B cell (primary cell): Measurements from ENCODE around the gene TSKS. TPM values are rescaled to one million over a fixed set of nuclear protein-coding genes. Genes with fewer than 3 reads are reported as not detected.

ENCODE experiments used
- ATAC-seq: fragments of 200-7000 bp; cut with Tn5 transposase; one replicate; pipeline ENCODE4 v1.10.0; 2021; ENCODE audit warnings: low read depth, mild to moderate bottlenecking, moderate number of reproducible peaks, moderate library complexity
- CTCF ChIA-PET: fragments of 350-600 bp; sonication (Branson Sonifier 250); formaldehyde crosslinking; loops from one replicate; lab custom pipeline; 2021; ENCODE audit warnings: antibody characterized with exemption, inconsistent platforms; lab: Charles Lee
- POLR2A ChIA-PET: fragments of 350-600 bp; sonication (Branson Sonifier 250); formaldehyde crosslinking; loops from one replicate; lab custom pipeline; 2021; ENCODE audit warnings: antibody characterized with exemption; lab: Charles Lee
- DNase-seq: peaks from one replicate; pipeline ENCODE4 v3.0.0; 2013
- H2AFZ ChIP-seq: 2 replicates; pipeline ENCODE4 v1.6.1; 2012; ENCODE audit warnings: mild to moderate bottlenecking, low read depth, low read length; ENCODE audit not compliant: insufficient read depth, poor library complexity, severe bottlenecking
- H3K27ac ChIP-seq, 2 donors: 1 replicate in 1 of 2; 2 replicates in 1 of 2; pipeline ENCODE4 v1.5.1; 2012 to 2013; ENCODE audit warnings: low read length in 2 of 2, mild to moderate bottlenecking in 2 of 2, moderate library complexity in 1 of 2
- H3K27me3 ChIP-seq, 4 experiments: fragments of 200-600 bp in 1 of 4; sonication (generic) in 1 of 4; replicated peaks in 1 of 4; 1 replicate in 2 of 4; 2 replicates in 2 of 4; pipeline versions ENCODE4 v1.6.1 to v1.7.0; 2013 to 2016; ENCODE audit warnings: low read length in 3 of 4, mild to moderate bottlenecking in 2 of 4, mixed read lengths in 1 of 4, moderate library complexity in 1 of 4; ENCODE audit not compliant: insufficient read depth in 4 of 4, control insufficient read depth in 3 of 4; ENCODE audit errors: control extremely low read depth in 1 of 4
- H3K36me3 ChIP-seq, 2 experiments: replicated peaks in 1 of 2; 1 replicate in 1 of 2; 2 replicates in 1 of 2; pipeline versions ENCODE4 v1.6.1 to v1.7.1; 2013; ENCODE audit warnings: low read length in 1 of 2; ENCODE audit not compliant: insufficient read depth in 2 of 2, control insufficient read depth in 1 of 2; ENCODE audit errors: control extremely low read depth in 1 of 2, extremely low read depth in 1 of 2
- H3K4me1 ChIP-seq, 2 donors: fragments of 200-600 bp in 1 of 2; sonication (generic) in 1 of 2; 1 replicate in 1 of 2; 2 replicates in 1 of 2; pipeline versions ENCODE4 v1.5.1 to v1.6.1; 2013 to 2017; ENCODE audit warnings: low read length in 2 of 2; ENCODE audit not compliant: control insufficient read depth in 2 of 2, insufficient read depth in 2 of 2
- H3K4me2 ChIP-seq: replicated peaks from 2 replicates; pipeline ENCODE3; 2012; ENCODE audit warnings: mild to moderate bottlenecking, low read depth, low read length; ENCODE audit not compliant: poor library complexity, severe bottlenecking
- H3K4me3 ChIP-seq, 5 experiments: fragments of 200-600 bp in 1 of 5; sonication (generic) in 1 of 5; 1 replicate in 3 of 5; 2 replicates in 2 of 5; pipeline versions ENCODE4 v1.5.1 to v1.7.0; 2011 to 2016; ENCODE audit warnings: low read length in 4 of 5, mild to moderate bottlenecking in 4 of 5, low read depth in 2 of 5, control low read depth in 1 of 5, moderate library complexity in 1 of 5; ENCODE audit not compliant: insufficient read depth in 1 of 5; ENCODE audit errors: control extremely low read depth in 1 of 5, extremely low read depth in 1 of 5
- H3K79me2 ChIP-seq: fragments of 200-600 bp; sonication (generic); one replicate; pipeline ENCODE4 v1.6.0; 2016; ENCODE audit warnings: low read length; ENCODE audit not compliant: control insufficient read depth, insufficient read depth
- H3K9ac ChIP-seq: fragments of 200-600 bp; sonication (generic); 2 replicates; pipeline ENCODE4 v1.6.1; 2017; ENCODE audit warnings: mild to moderate bottlenecking, low read length, moderate library complexity
- H3K9me3 ChIP-seq, 3 donors: one replicate each; pipeline versions ENCODE4 v1.6.1 to v1.7.1; 2013; ENCODE audit warnings: low read length in 2 of 3; ENCODE audit not compliant: control insufficient read depth in 2 of 3, insufficient read depth in 1 of 3; ENCODE audit errors: control extremely low read depth in 1 of 3
- H4K20me1 ChIP-seq: 2 replicates; pipeline ENCODE4 v1.6.0; 2012; ENCODE audit warnings: mild to moderate bottlenecking, low read length; ENCODE audit not compliant: insufficient read depth, control insufficient read depth, poor library complexity, severe bottlenecking
- H3K27ac Mint-ChIP-seq: one replicate; pipeline ENCODE4 v1.8.0; 2021; ENCODE audit warnings: mixed read lengths
- H3K27me3 Mint-ChIP-seq: one replicate; pipeline ENCODE4 v1.8.0; 2021; ENCODE audit warnings: mixed read lengths
- H3K4me1 Mint-ChIP-seq: one replicate; pipeline ENCODE4 v1.8.0; 2021; ENCODE audit warnings: mixed read lengths
- H3K4me3 Mint-ChIP-seq: one replicate; pipeline ENCODE4 v1.8.0; 2021; ENCODE audit warnings: mixed read lengths
- H3K9me3 Mint-ChIP-seq: one replicate; pipeline ENCODE4 v1.8.0; 2022; ENCODE audit warnings: mixed read lengths; ENCODE audit not compliant: insufficient read depth
- EZH2 ChIP-seq: IDR thresholded peaks from 2 replicates; pipeline ENCODE4 v1.6.1; 2012; ENCODE audit warnings: borderline replicate concordance, low read depth, mild to moderate bottlenecking, moderate library complexity, low read length; ENCODE audit not compliant: insufficient read depth, poor library complexity, severe bottlenecking
- WGBS: methylation state at CpG from one replicate; pipeline ENCODE4 v1.1.5; 2013; ENCODE audit warnings: missing lambda C conversion rate; ENCODE audit not compliant: insufficient coverage; 5-methylcytosine and 5-hydroxymethylcytosine counted together
- intact Hi-C: fragments of 100-400 bp; cut with micrococcal nuclease; formaldehyde crosslinking; loops from one replicate; pipeline ENCODE4 v1.10.0; 2022
- polyA plus RNA-seq: library from polyadenylated mRNA; depleted of rRNA; stranded (reverse); fragments of >200 nt; gene quantifications from 2 replicates; pipeline ENCODE4 v1.2.3, GENCODE V29; 2012
- total RNA-seq, 2 donors: library from RNA; stranded (reverse); fragments of 120-200 nt in 1 of 2; gene quantifications; 1 replicate in 1 of 2; 2 replicates in 1 of 2; pipeline versions ENCODE4 v1.2.3 to v1.2.4, GENCODE V29; 2013 to 2022
- TF ChIP-seq, protein P1 (sequence below): fragments of 200-600 bp; IDR thresholded peaks from one replicate; pipeline ENCODE4 v1.8.0; 2022; ENCODE audit warnings: antibody characterized with exemption, mild to moderate bottlenecking

The TSKS gene
- total and polyA plus RNA-seq, 2 donors (not counting 1 experiment from before 2014, with no cell fraction given) = 0.15 to 0.18 TPM

DNA sequence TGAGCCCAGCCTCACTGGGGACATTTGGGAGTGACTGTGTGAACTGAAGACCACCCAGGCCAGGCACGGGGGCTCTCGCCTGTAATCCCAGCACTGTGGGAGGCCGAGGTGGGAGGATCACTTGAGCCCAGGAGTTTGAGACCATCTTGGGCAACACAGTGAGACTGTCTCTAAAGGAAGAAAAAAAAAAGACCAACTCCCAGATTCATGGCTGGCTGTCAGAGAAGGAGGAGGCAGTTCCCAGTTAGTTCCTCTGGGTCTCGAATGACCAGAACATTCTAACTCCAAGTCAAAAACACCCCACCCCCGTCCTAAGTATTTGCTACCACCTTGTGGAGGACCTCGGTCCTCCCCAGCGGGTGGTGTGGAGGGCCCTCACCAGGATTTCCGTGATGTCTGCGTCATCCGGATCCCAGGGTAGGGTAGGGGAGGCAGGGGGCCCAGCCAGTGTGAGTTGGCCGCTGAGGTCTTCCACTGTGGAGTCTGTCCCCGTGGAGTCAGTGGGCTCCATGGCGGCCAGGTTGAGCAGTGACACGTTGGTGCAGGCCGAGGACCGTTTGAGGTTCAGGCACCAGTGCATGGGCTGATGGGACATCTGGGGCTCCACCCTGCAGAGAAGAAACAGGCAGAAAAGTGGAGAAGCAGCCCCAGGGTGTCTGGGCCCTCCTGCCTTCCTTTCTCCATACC, 1.3 kb downstream of the TSKS start:
- intact Hi-C loops = no loop called here
- Mint-ChIP-seq H3K27ac (no peak overlapping the region), H3K9me3 (no peaks in the 10 kb centered on the region), H3K4me1 (peaks cover 9% of the 10 kb centered on the region), H3K27me3 (no peaks in the 10 kb centered on the region), H3K4me3 (no peak overlapping the region)
- ChIA-PET CTCF (no interaction called here), POLR2A (interaction anchor here (0.6 kb wide), 1 partner anchor 12 kb away, joined by 3 read pairs; no protein-coding TSS in a partner anchor)
- Histone ChIP-seq H4K20me1 (no peaks in the 10 kb centered on the region), H3K27me3 (peaks cover 0 to 3% (median 0%) of the 10 kb centered on the region in 4 experiments), H3K4me1 (peaks cover 3 to 8% of the 10 kb centered on the region in 2 donors), H3K27ac (no peak overlapping the region), H3K4me2 (no peak overlapping the region), H3K9me3 (peaks cover 0 to 4% (median 0%) of the 10 kb centered on the region in 3 donors), H3K79me2 (no peaks in the 10 kb centered on the region), H3K9ac (no peak overlapping the region), H3K4me3 (no peak overlapping the region), H2AFZ (peak overlapping the region; percentile 38), H3K36me3 (no peaks in the 10 kb centered on the region)
- 65% methylated on average over 11 of the region's 16 CpGs for WGBS
- no peak for ATAC-seq
- peak; percentile 32 for DNase-seq
- TF ChIP-seq EZH2 = no peak
- TF ChIP-seq, protein P1, sequence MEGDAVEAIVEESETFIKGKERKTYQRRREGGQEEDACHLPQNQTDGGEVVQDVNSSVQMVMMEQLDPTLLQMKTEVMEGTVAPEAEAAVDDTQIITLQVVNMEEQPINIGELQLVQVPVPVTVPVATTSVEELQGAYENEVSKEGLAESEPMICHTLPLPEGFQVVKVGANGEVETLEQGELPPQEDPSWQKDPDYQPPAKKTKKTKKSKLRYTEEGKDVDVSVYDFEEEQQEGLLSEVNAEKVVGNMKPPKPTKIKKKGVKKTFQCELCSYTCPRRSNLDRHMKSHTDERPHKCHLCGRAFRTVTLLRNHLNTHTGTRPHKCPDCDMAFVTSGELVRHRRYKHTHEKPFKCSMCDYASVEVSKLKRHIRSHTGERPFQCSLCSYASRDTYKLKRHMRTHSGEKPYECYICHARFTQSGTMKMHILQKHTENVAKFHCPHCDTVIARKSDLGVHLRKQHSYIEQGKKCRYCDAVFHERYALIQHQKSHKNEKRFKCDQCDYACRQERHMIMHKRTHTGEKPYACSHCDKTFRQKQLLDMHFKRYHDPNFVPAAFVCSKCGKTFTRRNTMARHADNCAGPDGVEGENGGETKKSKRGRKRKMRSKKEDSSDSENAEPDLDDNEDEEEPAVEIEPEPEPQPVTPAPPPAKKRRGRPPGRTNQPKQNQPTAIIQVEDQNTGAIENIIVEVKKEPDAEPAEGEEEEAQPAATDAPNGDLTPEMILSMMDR = no peak

DNA sequence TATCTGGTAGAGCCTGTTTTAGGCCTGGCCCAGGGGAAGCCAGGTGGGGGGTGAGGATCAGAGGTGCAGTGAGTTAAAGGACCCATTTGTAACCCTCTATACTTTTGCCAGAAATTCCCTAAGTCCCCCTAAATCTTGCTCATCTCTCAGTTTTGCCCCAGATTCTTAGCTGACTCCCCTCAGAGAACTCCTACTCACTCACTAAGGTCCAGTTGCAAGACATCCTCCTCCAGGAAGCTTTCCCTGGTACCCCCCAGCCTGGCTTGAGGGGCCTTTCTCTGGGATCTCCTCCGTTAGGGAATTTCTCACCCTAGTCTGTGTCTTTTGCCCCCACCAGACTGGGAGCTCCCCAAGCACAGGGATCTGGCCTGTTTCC, 1.9 kb downstream of the TSKS start:
- Histone ChIP-seq H4K20me1 (no peaks in the 10 kb centered on the region), H3K4me2 (no peak overlapping the region), H3K4me3 (no peak overlapping the region), H3K9ac (no peak overlapping the region), H3K27ac (no peak overlapping the region), H3K36me3 (no peaks in the 10 kb centered on the region), H3K4me1 (peaks cover 3 to 8% of the 10 kb centered on the region in 2 donors), H3K27me3 (peaks cover 0 to 3% (median 0%) of the 10 kb centered on the region in 4 experiments), H2AFZ (peak overlapping the region; percentile 38), H3K9me3 (peaks cover 0 to 8% (median 0%) of the 10 kb centered on the region in 3 donors), H3K79me2 (no peaks in the 10 kb centered on the region)
- H3K4me3 Mint-ChIP-seq = no peak overlapping the region
- TF ChIP-seq EZH2 = no peak
- TF ChIP-seq, protein P1 = no peak
- CTCF ChIA-PET = no interaction called here
- 100% methylated on average over 1 of the region's 1 CpG for WGBS
- ATAC-seq = no peak
- intact Hi-C loops = no loop called here
- H3K27ac Mint-ChIP-seq = no peak overlapping the region
- POLR2A ChIA-PET = interaction anchor here (0.6 kb wide), 1 partner anchor 11 kb away, joined by 3 read pairs; no protein-coding TSS in a partner anchor
- H3K27me3 Mint-ChIP-seq = no peaks in the 10 kb centered on the region
- peaks cover 5% of the 10 kb centered on the region for H3K4me1 Mint-ChIP-seq
- no peaks in the 10 kb centered on the region for H3K9me3 Mint-ChIP-seq
- DNase-seq = no peak
